ENCODE data around the gene RBMS3. TPM values are rescaled to one million over a fixed set of nuclear protein-coding genes. Genes with fewer than 3 reads are reported as not detected.

The RBMS3 gene
- total RNA-seq, 2 experiments from 2014 or later = 1.0 TPM; not detected in 1

DNA sequence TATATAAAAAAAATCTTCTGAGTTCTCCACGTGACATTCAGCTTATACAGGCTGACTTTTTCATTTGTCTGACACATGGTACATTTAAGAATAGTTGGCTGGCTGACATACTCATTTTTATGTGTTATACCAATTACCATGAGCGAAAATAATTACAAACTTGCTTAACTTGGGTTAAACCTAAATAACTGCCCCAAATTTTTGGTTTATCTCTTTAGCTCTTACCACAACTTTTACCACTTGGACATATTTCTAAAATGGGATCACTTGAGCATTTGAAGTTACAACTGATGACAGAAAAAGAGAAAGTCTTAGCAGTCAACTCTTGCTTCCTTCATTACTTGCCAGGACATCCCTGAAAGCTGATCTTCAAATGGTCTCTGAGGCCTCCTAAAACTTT, 618.1 kb downstream of the RBMS3 start:
- H3K9me2 ChIP-seq (ENCODE audit: insufficient read depth, low read length) = no peaks in the 10 kb centered on the region
- BruUV-seq (replicated peaks) = no TSS peak
- H3K36me3 ChIP-seq (ENCODE audit: insufficient read depth, low read length) = no peaks in the 10 kb centered on the region
- POLR2A ChIA-PET = interaction anchor here (0.7 kb wide), 1 partner anchor 361 kb away, joined by 3 read pairs; no protein-coding TSS in a partner anchor
- no peak overlapping the region for H3K4me3 ChIP-seq (ENCODE audit: low read depth, low read length, poor library complexity, severe bottlenecking)
- no peaks in the 10 kb centered on the region for H3K9me3 ChIP-seq (ENCODE audit: low read length)
- intact Hi-C loops (cut with micrococcal nuclease; ENCODE audit: unreplicated experiment) = no loop called here
- H3K27ac ChIP-seq (ENCODE audit: low read depth, low read length, poor library complexity, severe bottlenecking) = no peak overlapping the region
- DNase-seq (ENCODE audit: low spot score) = no peak
- H2AFZ ChIP-seq (ENCODE audit: low read length) = no peak overlapping the region
- TF ChIP-seq EZH2phosphoT487 (IDR thresholded peaks at IDR 0.05; ENCODE audit: borderline replicate concordance, low read depth, low read length) (no peak), CTCF (conservative IDR thresholded peaks at IDR 0.05; ENCODE audit: low read length) (no peak)
- no peaks in the 10 kb centered on the region for H3K4me1 ChIP-seq (ENCODE audit: insufficient read depth, low read length, poor library complexity, severe bottlenecking)
- no peaks in the 10 kb centered on the region for H3K79me2 ChIP-seq (ENCODE audit: insufficient read depth, low read depth, low read length)
- H3K4me2 ChIP-seq (ENCODE audit: low read length) = no peak overlapping the region
- CTCF ChIA-PET (ENCODE audit: unreplicated experiment) = no interaction called here
- no peaks in the 10 kb centered on the region for H4K20me1 ChIP-seq (ENCODE audit: insufficient read depth, low read length)

- Histone ChIP-seq H3K9me2 (ENCODE audit: insufficient read depth, low read length) (no peaks in the 10 kb centered on the region), H3K27ac (ENCODE audit: low read depth, low read length, poor library complexity, severe bottlenecking) (no peak overlapping the region), H3K4me1 (ENCODE audit: insufficient read depth, low read length, poor library complexity, severe bottlenecking) (no peaks in the 10 kb centered on the region), H3K4me2 (ENCODE audit: low read length) (no peak overlapping the region), H4K20me1 (ENCODE audit: insufficient read depth, low read length) (no peaks in the 10 kb centered on the region), H3K4me3 (ENCODE audit: low read depth, low read length, poor library complexity, severe bottlenecking) (no peak overlapping the region), H3K36me3 (ENCODE audit: insufficient read depth, low read length) (no peaks in the 10 kb centered on the region), H3K79me2 (ENCODE audit: insufficient read depth, low read depth, low read length) (no peaks in the 10 kb centered on the region), H2AFZ (ENCODE audit: low read length) (no peak overlapping the region), H3K9me3 (ENCODE audit: low read length) (no peaks in the 10 kb centered on the region)
- CTCF ChIA-PET (ENCODE audit: unreplicated experiment) = interaction anchor here (0.5 kb wide), 1 partner anchor 414 kb away, joined by 3 read pairs; no protein-coding TSS in a partner anchor
- intact Hi-C loops (cut with micrococcal nuclease; ENCODE audit: unreplicated experiment) = no loop called here
- TF ChIP-seq CTCF (conservative IDR thresholded peaks at IDR 0.05; ENCODE audit: low read length) (no peak), EZH2phosphoT487 (IDR thresholded peaks at IDR 0.05; ENCODE audit: borderline replicate concordance, low read depth, low read length) (no peak)
- DNase-seq (ENCODE audit: low spot score) = no peak
- POLR2A ChIA-PET = interaction anchor here (1.6 kb wide), 1 partner anchor 17 kb away, joined by 3 read pairs; no protein-coding TSS in a partner anchor
- BruUV-seq (replicated peaks) = no TSS peak
Observed at GRCh38 chr3:29901097-29901496, 620.2 kb downstream of the RBMS3 start.

GRCh38 chr3:29903600-29903999, 622.7 kb downstream of the RBMS3 start:
- Histone ChIP-seq H3K9me2 (ENCODE audit: insufficient read depth, low read length) (no peaks in the 10 kb centered on the region), H3K4me3 (ENCODE audit: low read depth, low read length, poor library complexity, severe bottlenecking) (no peak overlapping the region), H3K79me2 (ENCODE audit: insufficient read depth, low read depth, low read length) (no peaks in the 10 kb centered on the region), H2AFZ (ENCODE audit: low read length) (no peak overlapping the region), H3K4me2 (ENCODE audit: low read length) (no peak overlapping the region), H3K27ac (ENCODE audit: low read depth, low read length, poor library complexity, severe bottlenecking) (no peak overlapping the region), H3K36me3 (ENCODE audit: insufficient read depth, low read length) (no peaks in the 10 kb centered on the region), H4K20me1 (ENCODE audit: insufficient read depth, low read length) (no peaks in the 10 kb centered on the region; the same call in 1 of the 2 replicates), H3K9me3 (ENCODE audit: low read length) (no peaks in the 10 kb centered on the region), H3K4me1 (ENCODE audit: insufficient read depth, low read length, poor library complexity, severe bottlenecking) (no peaks in the 10 kb centered on the region)
- no peak for TF ChIP-seq CTCF (conservative IDR thresholded peaks at IDR 0.05; ENCODE audit: low read length)
- TF ChIP-seq EZH2phosphoT487 (IDR thresholded peaks at IDR 0.05; ENCODE audit: borderline replicate concordance, low read depth, low read length) = no peak
- no peak for DNase-seq (ENCODE audit: low spot score)
- intact Hi-C loops (cut with micrococcal nuclease; ENCODE audit: unreplicated experiment) = no loop called here
- BruUV-seq (replicated peaks) = no TSS peak
- CTCF ChIA-PET (ENCODE audit: unreplicated experiment) = no interaction called here
- POLR2A ChIA-PET = no interaction called here

Data from OCI-LY7 (cell line).